G401.6 (cell line): ENCODE data around the gene TTLL9.

Source experiments
- FAIRE-seq: peaks from 2 replicates; lab custom pipeline; 2012; peaks lifted over from hg19 to GRCh38; lab: Jason Lieb, UNC

TTLL9 gene

GRCh38 chr20:31948008-31948407, 77.6 kb downstream of the TTLL9 start:
- no peak for FAIRE-seq

- no peak for FAIRE-seq
These were observed 79.6 kb downstream of the TTLL9 start for GRCh38 chr20:31949877-31950646.

- FAIRE-seq: no peak
These were observed 80.7 kb downstream of the TTLL9 start for GRCh38 chr20:31951203-31951529.

GRCh38 chr20:31951530-31952453, 81.4 kb downstream of the TTLL9 start, which contains the start of gene PDRG1:
TSS of gene PDRG1 (minus strand) at chr20:31952046. CDS start at chr20:31951961, 85 bp downstream.
- FAIRE-seq: peak; percentile 90

GRCh38 chr20:31953556-31954148, 83.2 kb downstream of the TTLL9 start:
- FAIRE-seq: no peak

GRCh38 chr20:31954500-31954899, 84.1 kb downstream of the TTLL9 start:
- no peak for FAIRE-seq

- no peak for FAIRE-seq
These were observed 86.4 kb downstream of the TTLL9 start for GRCh38 chr20:31956556-31957526.

- FAIRE-seq: no peak
These were observed 92.3 kb downstream of the TTLL9 start for GRCh38 chr20:31962761-31963160.

GRCh38 chr20:31963889-31964288, 93.5 kb downstream of the TTLL9 start:
- FAIRE-seq: no peak

GRCh38 chr20:31966991-31967655, 96.7 kb downstream of the TTLL9 start:
- no peak for FAIRE-seq

GRCh38 chr20:31967830-31968249, 97.4 kb downstream of the TTLL9 start, which contains the start of gene XKR7:
TSS of gene XKR7 (plus strand) at chr20:31968151. CDS start at chr20:31968176, 25 bp downstream.
- no peak for FAIRE-seq

GRCh38 chr20:31968291-31969126, 98.1 kb downstream of the TTLL9 start:
- FAIRE-seq: no peak

- no peak for FAIRE-seq
These were observed 99.6 kb downstream of the TTLL9 start for GRCh38 chr20:31969991-31970390.

- peak; percentile 99 for FAIRE-seq
These were observed 102.1 kb downstream of the TTLL9 start for GRCh38 chr20:31972471-31973021.

- no peak for FAIRE-seq
These were observed 103.9 kb downstream of the TTLL9 start for GRCh38 chr20:31974296-31974695.

- FAIRE-seq: peak; percentile 66
These were observed 104.6 kb downstream of the TTLL9 start for GRCh38 chr20:31974951-31975487.

GRCh38 chr20:31975874-31976273, 105.4 kb downstream of the TTLL9 start:
- no peak for FAIRE-seq

- no peak for FAIRE-seq
These were observed 106.6 kb downstream of the TTLL9 start for GRCh38 chr20:31977080-31977479.

- FAIRE-seq: no peak
These were observed 109.4 kb downstream of the TTLL9 start for GRCh38 chr20:31979713-31980426.
